Esophagus (tissue), 2 donors: ENCODE data around the gene CMIP. TPM values are rescaled to one million over a fixed set of nuclear protein-coding genes. Genes with fewer than 3 reads are reported as not detected.
A peak's percentile ranks its signal among the peaks of the same experiment; 100 is the strongest.

Source experiments
- H3K27ac ChIP-seq, 2 donors: one replicate each; pipeline ENCODE4 v1.5.1; 2013; ENCODE audit warnings: low read depth in 2 of 2, mild to moderate bottlenecking in 2 of 2, inconsistent platforms in 1 of 2, low read length in 1 of 2, moderate library complexity in 1 of 2
- H3K27me3 ChIP-seq, 2 donors: one replicate each; pipeline ENCODE4 v1.6.1; 2013; ENCODE audit warnings: low read length in 2 of 2, control low read depth in 1 of 2, mild to moderate bottlenecking in 1 of 2; ENCODE audit not compliant: insufficient read depth in 2 of 2, control insufficient read depth in 1 of 2
- H3K36me3 ChIP-seq, 2 donors: one replicate each; pipeline ENCODE4 v1.6.1; 2013; ENCODE audit warnings: low read length in 1 of 2; ENCODE audit not compliant: control insufficient read depth in 2 of 2, insufficient read depth in 2 of 2
- H3K4me1 ChIP-seq, 2 donors: one replicate each; pipeline ENCODE4 v1.6.1; 2013; ENCODE audit warnings: low read length in 1 of 2; ENCODE audit not compliant: control insufficient read depth in 2 of 2, insufficient read depth in 2 of 2
- H3K4me3 ChIP-seq, 2 donors: one replicate each; pipeline ENCODE4 v1.5.1; 2013; ENCODE audit warnings: low read length in 2 of 2, mild to moderate bottlenecking in 2 of 2, low read depth in 1 of 2, moderate library complexity in 1 of 2
- H3K9me3 ChIP-seq, 2 donors: one replicate each; pipeline ENCODE4 v1.6.1; 2013; ENCODE audit warnings: mild to moderate bottlenecking in 2 of 2, low read depth in 1 of 2, low read length in 1 of 2, moderate library complexity in 1 of 2; ENCODE audit not compliant: control insufficient read depth in 2 of 2, insufficient read depth in 1 of 2
- WGBS, 2 donors: extraction: QIAGEN DNeasy Blood & Tissue Kit; methylation state at CpG; one replicate each; pipeline ENCODE4 v1.1.7; 2013; 5-methylcytosine and 5-hydroxymethylcytosine counted together
- polyA plus RNA-seq, 2 donors: library from polyadenylated mRNA; stranded (reverse); fragments of 200-250 nt; gene quantifications; one replicate each; pipeline ENCODE4 v1.2.3, GENCODE V29; 2013
- donor health status: healthy with polysubstance abuse.
- donor health status: Bipolar disorder and iron deficiency.

CMIP gene
- polyA plus RNA-seq, 2 donors: 16.9 to 19.3 TPM

DNA sequence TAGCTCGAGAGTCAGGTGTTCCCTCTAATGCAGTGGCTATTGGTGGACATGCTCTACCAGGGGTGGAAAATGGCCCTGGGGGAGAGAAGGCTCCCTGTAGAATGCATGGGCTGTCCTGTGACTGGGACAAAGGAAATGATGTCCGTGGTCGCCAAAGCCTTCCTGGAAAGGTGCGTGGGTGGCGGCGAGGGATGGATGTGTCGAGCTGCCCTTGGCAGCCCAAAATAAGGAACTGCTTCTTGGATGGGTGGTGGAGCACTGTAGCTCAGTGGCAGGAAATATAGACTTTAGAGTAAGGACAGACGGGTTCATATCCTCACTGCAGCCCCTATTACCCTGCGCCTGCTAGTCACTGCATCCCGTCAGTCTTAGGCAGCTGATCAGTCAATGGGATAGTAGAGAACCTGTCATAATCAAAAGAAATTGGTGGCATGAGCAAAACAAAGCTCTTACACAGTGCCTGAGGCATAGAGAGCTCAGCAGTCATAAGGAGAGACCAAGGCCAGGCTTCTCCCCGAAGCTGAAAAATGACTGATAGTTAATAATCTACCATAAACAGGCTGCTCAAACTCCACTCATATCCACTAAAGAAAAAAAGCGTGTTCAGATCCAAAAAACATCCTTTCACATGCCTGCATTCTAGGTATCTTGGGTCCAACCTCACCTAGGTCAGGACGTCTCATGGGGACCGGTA is 211.0 kb downstream of the CMIP start:
- H3K9me3 ChIP-seq: no peaks in the 10 kb centered on the region
- 82 to 83% methylated on average over 14 of the region's 14 CpGs for WGBS, 2 donors
- H3K27ac ChIP-seq: no peak overlapping the region
- H3K4me3 ChIP-seq: no peak overlapping the region
- H3K36me3 ChIP-seq: peaks cover 7 to 27% of the 10 kb centered on the region in 2 donors
- H3K4me1 ChIP-seq: no peaks in the 10 kb centered on the region
- no peaks in the 10 kb centered on the region for H3K27me3 ChIP-seq

DNA sequence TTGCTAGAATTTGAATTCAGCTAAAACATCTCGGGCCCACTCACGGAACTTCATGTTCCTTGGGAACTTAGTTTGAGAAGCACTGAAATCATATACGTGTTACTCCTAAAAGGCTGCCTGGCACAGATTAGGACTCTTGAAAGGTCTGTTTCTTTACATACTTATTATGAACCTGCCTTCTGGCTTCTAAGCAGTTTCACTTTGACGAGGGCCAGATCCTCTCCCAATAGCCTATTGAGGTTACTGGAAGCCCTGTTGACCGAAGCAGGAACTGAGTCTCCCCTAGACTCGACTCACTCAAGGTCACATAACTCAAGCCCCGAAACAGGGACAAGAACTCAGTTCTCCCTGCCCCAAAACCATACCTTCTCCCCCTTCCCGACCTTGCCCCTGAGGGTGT is 212.6 kb downstream of the CMIP start:
- H3K4me3 ChIP-seq: no peak overlapping the region
- H3K27ac ChIP-seq: no peak overlapping the region
- H3K9me3 ChIP-seq: no peaks in the 10 kb centered on the region
- peaks cover 0 to 2% of the 10 kb centered on the region in 2 donors for H3K4me1 ChIP-seq
- H3K36me3 ChIP-seq: peaks cover 7 to 31% of the 10 kb centered on the region in 2 donors
- no peaks in the 10 kb centered on the region for H3K27me3 ChIP-seq
- 84 to 86% methylated on average over 8 of the region's 8 CpGs for WGBS, 2 donors

DNA sequence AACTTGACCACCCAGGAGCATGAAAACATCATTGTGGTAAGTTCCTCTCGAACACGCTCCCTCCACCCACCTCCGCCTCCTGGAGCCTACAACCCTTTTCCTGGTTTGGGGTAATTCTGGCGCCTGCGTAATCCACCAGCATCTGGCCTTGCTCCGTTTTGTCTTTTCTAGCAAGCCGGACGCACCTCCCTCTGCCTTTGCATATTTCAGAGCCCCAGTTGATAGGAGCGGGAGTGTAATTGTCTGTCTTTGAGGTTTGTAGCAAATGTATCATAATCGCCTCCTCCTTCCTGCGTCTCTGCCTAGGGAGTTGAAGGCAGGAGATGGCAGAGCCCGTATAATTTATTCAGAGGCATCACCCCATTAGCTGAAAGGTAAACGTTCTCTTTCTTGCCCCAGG is 213.2 kb downstream of the CMIP start:
- 87 to 88% methylated on average over 13 of the region's 13 CpGs for WGBS, 2 donors
- no peaks in the 10 kb centered on the region for H3K9me3 ChIP-seq
- peaks cover 0 to 2% of the 10 kb centered on the region in 2 donors for H3K4me1 ChIP-seq
- H3K27ac ChIP-seq: no peak overlapping the region
- no peaks in the 10 kb centered on the region for H3K27me3 ChIP-seq
- peaks cover 5 to 26% of the 10 kb centered on the region in 2 donors for H3K36me3 ChIP-seq
- no peak overlapping the region for H3K4me3 ChIP-seq

DNA sequence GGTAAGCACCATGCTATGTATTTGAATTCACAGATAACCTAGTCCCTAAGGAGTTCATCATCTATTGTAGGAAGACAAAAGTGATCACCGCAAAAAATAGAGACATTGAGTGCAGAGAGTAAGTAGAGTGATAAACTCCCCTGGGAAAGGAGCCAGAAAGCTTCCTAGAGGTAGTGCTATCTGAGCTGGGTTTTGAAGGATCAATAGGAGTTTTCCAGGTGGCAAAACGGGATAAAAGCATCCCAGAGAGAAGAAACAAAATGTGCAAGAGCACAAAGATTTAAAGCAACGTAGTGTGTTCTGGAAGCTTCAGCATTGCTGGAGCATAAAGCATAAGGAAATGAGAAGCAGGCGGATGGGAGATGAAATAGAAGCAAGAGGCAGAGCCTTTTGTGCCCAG is 213.8 kb downstream of the CMIP start:
- H3K36me3 ChIP-seq: peaks cover 2 to 23% of the 10 kb centered on the region in 2 donors
- WGBS, 2 donors: 93 to 95% methylated on average over 4 of the region's 4 CpGs
- no peaks in the 10 kb centered on the region for H3K9me3 ChIP-seq

DNA sequence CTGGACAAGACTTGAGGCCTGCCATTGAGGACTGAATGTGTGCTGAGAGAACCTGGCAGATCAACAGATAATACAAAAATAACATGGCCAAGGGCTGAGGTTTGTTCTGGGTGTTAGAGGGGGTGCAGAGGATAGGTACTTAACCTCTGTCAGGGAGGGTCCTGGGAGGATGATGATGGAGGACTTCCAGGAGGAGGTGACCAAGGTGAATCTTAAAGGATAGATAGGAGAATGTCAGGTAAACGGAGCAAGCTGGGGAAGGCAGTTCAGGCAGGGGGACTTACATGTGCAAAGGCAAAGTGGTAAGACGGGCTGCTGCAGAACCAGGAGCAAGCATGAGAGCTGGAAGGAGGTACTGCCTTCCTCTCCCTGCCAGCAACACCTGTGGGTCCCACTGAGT is 214.6 kb downstream of the CMIP start:
- peaks cover 2 to 28% of the 10 kb centered on the region in 2 donors for H3K36me3 ChIP-seq
- no peaks in the 10 kb centered on the region for H3K27me3 ChIP-seq
- H3K4me3 ChIP-seq: no peak overlapping the region
- 96% methylated on average over 2 of the region's 2 CpGs for WGBS, 2 donors
- no peaks in the 10 kb centered on the region for H3K9me3 ChIP-seq
- H3K4me1 ChIP-seq: peaks cover 0 to 2% of the 10 kb centered on the region in 2 donors
- no peak overlapping the region for H3K27ac ChIP-seq

More for the DNA sequence above, 213.8 kb downstream of the CMIP start:
- Histone ChIP-seq H3K27me3 (no peaks in the 10 kb centered on the region), H3K4me3 (no peak overlapping the region), H3K4me1 (peaks cover 0 to 2% of the 10 kb centered on the region in 2 donors), H3K27ac (no peak overlapping the region)

DNA sequence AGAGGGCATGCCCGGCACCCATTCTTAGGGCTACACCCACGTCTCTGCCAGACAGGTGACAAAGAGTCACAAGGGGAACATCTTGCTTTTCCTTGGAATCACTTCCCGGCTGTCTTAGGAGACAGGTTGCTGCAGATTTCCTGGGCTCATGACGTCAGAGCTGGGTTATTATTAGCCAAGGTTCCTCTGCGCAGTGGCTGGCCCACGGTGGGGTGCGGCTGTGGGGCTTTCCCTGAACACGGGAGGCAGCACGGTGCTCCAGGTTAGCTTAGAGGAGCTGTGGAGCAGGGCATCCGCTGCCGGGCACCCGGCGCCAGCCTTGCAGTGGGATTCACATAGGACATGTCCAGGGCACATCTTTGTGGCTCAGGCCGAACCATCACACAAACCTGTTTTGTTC is 216.5 kb downstream of the CMIP start:
- WGBS, 2 donors: 59 to 66% methylated on average over 14 of the region's 14 CpGs
- Histone ChIP-seq H3K27me3 (no peaks in the 10 kb centered on the region), H3K4me3 (no peak overlapping the region), H3K36me3 (peaks cover under 1 to 26% of the 10 kb centered on the region in 2 donors), H3K9me3 (no peaks in the 10 kb centered on the region), H3K27ac (peak overlapping the region in 1 of 2 donors; percentile 17), H3K4me1 (peaks cover 0 to 2% of the 10 kb centered on the region in 2 donors)

DNA sequence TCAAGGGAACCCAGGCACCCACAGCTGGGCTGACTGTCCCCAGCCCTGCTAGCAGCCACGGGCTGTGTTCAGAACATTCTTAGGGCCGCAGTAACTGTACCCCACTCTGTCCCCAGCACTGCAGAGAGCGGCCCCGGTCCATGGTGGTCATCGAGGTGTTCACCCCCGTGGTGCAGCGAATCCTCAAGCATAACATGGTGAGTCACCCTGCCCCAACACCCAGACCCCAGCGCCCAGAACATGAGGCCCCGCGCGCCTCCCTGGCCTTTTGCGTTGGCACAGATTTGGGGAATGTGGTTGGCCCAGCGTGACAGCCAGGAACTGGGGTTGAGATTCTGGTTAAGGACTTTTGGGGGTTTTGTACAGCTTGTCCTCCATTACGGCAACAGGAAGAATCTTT is 219.5 kb downstream of the CMIP start:
- H3K4me3 ChIP-seq: no peak overlapping the region
- peaks cover 0 to 2% of the 10 kb centered on the region in 2 donors for H3K4me1 ChIP-seq
- peaks cover 0 to 25% of the 10 kb centered on the region in 2 donors for H3K36me3 ChIP-seq
- H3K9me3 ChIP-seq: no peaks in the 10 kb centered on the region
- H3K27ac ChIP-seq: no peak overlapping the region
- WGBS, 2 donors: 90 to 97% methylated on average over 14 of the region's 14 CpGs
- H3K27me3 ChIP-seq: no peaks in the 10 kb centered on the region

DNA sequence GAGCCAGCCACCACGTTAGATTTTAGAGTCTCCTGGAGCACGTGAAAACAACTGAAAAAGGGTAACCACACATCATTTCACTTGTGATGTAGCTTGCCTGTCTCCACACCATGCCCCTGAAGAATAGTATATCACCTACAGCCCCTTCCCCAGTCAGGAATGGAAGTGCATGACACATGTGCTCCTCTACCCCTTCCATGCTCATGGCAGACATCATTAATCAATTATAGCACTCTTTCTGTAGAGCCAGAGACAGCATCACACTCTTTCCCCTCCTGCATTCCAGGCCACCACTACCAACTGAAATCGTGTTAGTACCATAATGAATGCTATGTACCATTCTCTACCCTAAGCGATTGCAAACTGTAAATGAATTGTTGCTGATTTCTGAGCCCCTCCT is 221.0 kb downstream of the CMIP start:
- Histone ChIP-seq H3K27me3 (no peaks in the 10 kb centered on the region), H3K4me3 (no peak overlapping the region), H3K36me3 (peaks cover 3 to 34% of the 10 kb centered on the region in 2 donors), H3K9me3 (no peaks in the 10 kb centered on the region), H3K27ac (no peak overlapping the region), H3K4me1 (peaks cover 0 to 2% of the 10 kb centered on the region in 2 donors)
- WGBS, 2 donors: 69 to 79% methylated on average over 4 of the region's 4 CpGs

DNA sequence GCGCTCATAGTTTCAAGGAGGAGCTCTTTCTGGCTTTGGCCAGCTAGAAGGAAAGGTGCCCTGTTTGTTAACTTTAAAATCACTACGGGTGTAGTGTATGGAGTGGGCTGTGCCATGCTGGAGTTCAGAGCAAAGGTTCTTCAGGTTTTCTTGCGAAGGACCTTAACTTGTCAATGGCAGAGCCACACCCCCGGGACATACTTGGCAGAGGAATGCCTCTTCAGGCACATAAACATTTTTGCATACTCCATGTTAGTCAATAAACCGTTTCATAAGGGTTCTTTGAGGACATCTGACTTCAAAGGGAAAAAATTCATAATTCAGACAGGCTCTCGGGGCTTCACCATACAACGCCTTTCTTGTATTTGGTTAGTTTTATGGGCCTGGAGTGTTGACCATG is 221.5 kb downstream of the CMIP start:
- H3K27me3 ChIP-seq: no peaks in the 10 kb centered on the region
- no peaks in the 10 kb centered on the region for H3K9me3 ChIP-seq
- peaks cover 0 to 2% of the 10 kb centered on the region in 2 donors for H3K4me1 ChIP-seq
- H3K36me3 ChIP-seq: peaks cover 3 to 35% of the 10 kb centered on the region in 2 donors
- 80 to 83% methylated on average over 7 of the region's 7 CpGs for WGBS, 2 donors
- no peak overlapping the region for H3K4me3 ChIP-seq
- no peak overlapping the region for H3K27ac ChIP-seq
